ENCODE data around the gene CPXM2.
"Not testable (repeated sequence)": the region's sequence is repeated elsewhere in the genome, so short reads cannot be mapped to it uniquely, and the experiment has no call there.

CPXM2 gene

GRCh38 chr10:123743441-123744223, 148.0 kb downstream of the CPXM2 start:
- DNase-seq (ENCODE audit: low spot score): no peak

GRCh38 chr10:123742751-123743440, 148.7 kb downstream of the CPXM2 start:
- DNase-seq (ENCODE audit: low spot score): no peak

- no peak for DNase-seq (ENCODE audit: low spot score)
These were observed 149.9 kb downstream of the CPXM2 start for GRCh38 chr10:123741711-123742110.

GRCh38 chr10:123741146-123741545, 150.5 kb downstream of the CPXM2 start:
- no peak for DNase-seq (ENCODE audit: low spot score)

GRCh38 chr10:123736917-123737316, 154.7 kb downstream of the CPXM2 start:
- not testable (repeated sequence) for DNase-seq (ENCODE audit: low spot score)

GRCh38 chr10:123729523-123729922, 162.1 kb downstream of the CPXM2 start:
- DNase-seq (ENCODE audit: low spot score): no peak

GRCh38 chr10:123726836-123727235, 164.8 kb downstream of the CPXM2 start:
- DNase-seq (ENCODE audit: low spot score): no peak

GRCh38 chr10:123726381-123726780, 165.2 kb downstream of the CPXM2 start:
- DNase-seq (ENCODE audit: low spot score): no peak

- DNase-seq (ENCODE audit: low spot score): no peak
These were observed 166.9 kb downstream of the CPXM2 start for GRCh38 chr10:123724747-123725146.

- no peak for DNase-seq (ENCODE audit: low spot score)
These were observed 169.3 kb downstream of the CPXM2 start for GRCh38 chr10:123722351-123722750.

GRCh38 chr10:123721441-123722049, 170.1 kb downstream of the CPXM2 start:
- DNase-seq (ENCODE audit: low spot score): no peak

- DNase-seq (ENCODE audit: low spot score): no peak
These were observed 171.1 kb downstream of the CPXM2 start for GRCh38 chr10:123720536-123720935.

- no peak for DNase-seq (ENCODE audit: low spot score)
These were observed 173.0 kb downstream of the CPXM2 start for GRCh38 chr10:123718544-123719060.

- DNase-seq (ENCODE audit: low spot score): no peak
These were observed 174.3 kb downstream of the CPXM2 start for GRCh38 chr10:123717336-123717735.

GRCh38 chr10:123715546-123715945, 176.1 kb downstream of the CPXM2 start:
- DNase-seq (ENCODE audit: low spot score): no peak

GRCh38 chr10:123706236-123706635, 185.4 kb downstream of the CPXM2 start:
- peak; percentile 36 for DNase-seq (ENCODE audit: low spot score)

GRCh38 chr10:123704812-123705211, 186.8 kb downstream of the CPXM2 start:
- no peak for DNase-seq (ENCODE audit: low spot score)

- DNase-seq (ENCODE audit: low spot score): no peak
These were observed 187.5 kb downstream of the CPXM2 start for GRCh38 chr10:123704076-123704475.

- DNase-seq (ENCODE audit: low spot score): no peak
These were observed 188.3 kb downstream of the CPXM2 start for GRCh38 chr10:123703195-123703790.

Data from Ammon's horn (tissue), 1 donor.